ENCODE results near the gene FUOM. TPM values are rescaled to one million over a fixed set of nuclear protein-coding genes. Genes with fewer than 3 reads are reported as not detected.
A peak's percentile ranks its signal among the peaks of the same experiment; 100 is the strongest.

The FUOM gene, protein sequence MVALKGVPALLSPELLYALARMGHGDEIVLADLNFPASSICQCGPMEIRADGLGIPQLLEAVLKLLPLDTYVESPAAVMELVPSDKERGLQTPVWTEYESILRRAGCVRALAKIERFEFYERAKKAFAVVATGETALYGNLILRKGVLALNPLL
- 4.7 and 10.4 TPM in 2 replicates for total RNA-seq (2014; rRNA removed; shearing (Covaris generic))

DNA sequence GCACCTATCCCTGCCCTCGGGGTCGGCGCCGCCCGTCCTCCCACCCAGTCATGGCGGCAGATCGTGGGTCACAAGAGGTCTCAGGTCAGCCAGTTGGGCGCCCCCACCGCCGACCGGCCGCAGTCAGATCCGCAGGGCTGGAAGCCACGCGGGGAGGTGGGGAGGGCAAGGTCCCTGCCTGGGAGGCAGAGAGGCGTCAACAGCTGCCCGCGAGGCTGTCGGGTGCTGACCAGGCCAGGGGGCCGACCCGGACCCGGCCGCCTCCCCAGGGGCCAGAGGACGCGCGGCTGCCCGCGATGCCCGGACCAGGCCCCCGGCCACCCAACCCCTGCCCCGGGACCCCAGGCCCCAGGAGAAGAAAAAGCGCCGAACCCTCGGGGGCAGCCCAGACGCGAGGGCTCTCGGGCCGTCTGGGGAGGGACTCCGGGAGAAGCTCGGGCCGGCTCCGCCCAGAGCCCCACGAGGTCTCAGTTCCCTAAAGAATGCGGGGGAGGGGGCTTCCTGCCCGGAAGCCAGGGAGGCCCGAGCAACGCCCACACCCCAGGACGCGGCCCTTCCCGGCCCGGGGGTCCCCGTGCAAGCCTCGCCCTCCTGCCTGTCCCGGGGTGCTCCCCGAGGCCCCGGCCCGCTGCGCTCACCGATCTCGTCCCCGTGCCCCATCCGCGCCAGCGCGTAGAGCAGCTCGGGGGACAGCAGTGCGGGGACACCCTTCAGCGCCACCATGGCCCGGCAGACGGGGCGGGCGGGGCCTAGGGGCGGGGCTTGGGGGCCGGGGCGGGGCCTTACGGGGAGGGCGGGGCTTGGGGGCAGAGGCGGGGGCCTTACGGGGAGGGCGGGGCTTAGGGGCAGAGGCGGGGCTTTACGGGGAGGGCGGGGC lies at the start of gene FUOM:
Gene FUOM (minus strand): TSS at position 735 of the 877 bp plus-strand sequence. CDS start 12 bp downstream, at position 723.
- no peak for DNase-seq (ENCODE audit: low spot score)

DNA sequence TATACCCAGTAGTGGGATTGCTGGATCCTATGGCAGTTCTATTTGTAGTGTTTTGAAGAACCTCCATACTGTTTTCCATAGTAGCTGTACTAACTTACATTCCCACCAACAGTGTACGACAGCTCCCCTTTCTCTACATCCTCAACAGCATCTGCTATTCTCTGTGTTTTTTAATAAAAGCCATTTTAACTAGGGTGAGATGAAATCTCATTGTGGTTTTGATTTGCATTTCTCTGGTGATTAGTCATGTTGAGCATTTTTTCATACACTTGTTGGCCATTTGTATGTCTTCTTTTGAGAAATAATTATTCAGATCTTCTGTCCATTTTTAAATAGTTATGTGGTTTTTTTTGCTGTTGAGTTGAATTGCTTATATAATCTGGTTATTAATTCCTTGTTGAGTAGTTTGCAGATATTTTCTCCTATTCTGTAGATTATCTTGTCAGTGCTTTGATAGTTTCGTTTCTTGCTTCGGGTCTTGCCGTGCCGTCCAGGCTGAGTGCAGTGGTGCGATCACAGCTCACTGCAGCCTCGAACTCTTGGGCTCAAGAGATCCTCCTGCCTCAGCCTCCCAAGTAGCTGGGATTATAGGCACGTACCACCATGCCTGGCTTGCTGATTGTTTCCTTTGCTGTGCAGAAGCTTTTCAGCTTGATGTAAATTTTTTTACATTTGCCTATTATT lies 48.2 kb upstream of the FUOM start:
- DNase-seq (ENCODE audit: low spot score) = no peak

DNA sequence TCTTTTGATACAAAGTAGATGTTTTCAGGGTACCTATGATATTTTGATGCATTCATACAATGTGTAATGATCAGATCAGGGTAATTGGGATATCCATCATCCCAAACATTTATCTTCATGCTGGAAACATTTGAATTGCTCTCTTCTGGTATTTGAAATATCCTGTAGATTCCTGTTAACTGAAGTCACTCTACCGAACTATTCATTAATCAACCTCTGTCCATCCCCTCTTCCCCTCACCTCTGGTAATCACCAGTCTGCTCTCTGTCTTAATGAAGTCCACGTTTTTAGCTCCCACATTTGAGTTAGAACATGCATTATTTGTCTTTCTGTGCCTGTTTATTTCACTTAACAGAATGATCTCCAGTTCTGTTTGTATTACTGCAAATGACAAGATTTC lies 47.5 kb upstream of the FUOM start:
- DNase-seq (ENCODE audit: low spot score) = no peak

DNA sequence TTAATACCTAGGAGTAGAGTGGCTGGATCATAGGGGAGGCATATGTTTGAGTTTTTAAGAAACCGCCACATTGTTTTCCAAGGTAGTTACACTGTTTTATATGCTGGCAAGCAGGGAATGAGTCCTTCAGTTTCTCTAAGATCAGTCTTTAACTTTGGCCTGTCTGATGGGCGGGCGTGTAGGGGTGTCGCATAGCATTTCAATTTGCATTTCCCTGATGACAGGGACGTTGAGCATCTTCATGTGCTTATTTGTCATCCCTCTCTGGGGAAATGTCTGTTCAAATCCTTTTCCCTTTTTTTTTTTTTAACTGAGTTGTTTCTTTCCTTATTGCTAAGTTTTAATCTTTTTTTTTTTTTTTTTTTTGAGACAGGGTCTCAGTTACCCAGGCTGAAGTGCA lies 46.0 kb upstream of the FUOM start:
- no peak for DNase-seq (ENCODE audit: low spot score)

DNA sequence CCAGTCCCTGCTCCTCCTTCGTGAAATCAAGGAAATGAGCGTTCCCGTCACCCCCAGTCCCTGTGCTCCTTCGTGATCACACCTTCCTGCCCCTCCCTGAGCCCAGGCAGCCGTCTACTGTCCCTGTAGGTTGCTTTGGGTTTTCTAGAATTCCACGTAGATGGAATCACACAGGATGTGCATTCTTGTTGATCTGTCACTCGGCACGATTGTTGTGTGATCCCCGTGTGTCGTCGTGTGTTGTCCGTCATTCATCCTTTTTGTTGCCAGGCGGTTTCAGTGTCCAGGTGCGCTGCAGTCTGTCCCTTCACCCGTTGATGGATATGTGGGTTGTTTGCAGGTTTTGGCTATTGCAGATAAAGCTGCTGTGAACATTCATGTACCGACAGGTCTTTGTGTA lies 45.5 kb upstream of the FUOM start:
- DNase-seq (ENCODE audit: low spot score) = no peak

DNA sequence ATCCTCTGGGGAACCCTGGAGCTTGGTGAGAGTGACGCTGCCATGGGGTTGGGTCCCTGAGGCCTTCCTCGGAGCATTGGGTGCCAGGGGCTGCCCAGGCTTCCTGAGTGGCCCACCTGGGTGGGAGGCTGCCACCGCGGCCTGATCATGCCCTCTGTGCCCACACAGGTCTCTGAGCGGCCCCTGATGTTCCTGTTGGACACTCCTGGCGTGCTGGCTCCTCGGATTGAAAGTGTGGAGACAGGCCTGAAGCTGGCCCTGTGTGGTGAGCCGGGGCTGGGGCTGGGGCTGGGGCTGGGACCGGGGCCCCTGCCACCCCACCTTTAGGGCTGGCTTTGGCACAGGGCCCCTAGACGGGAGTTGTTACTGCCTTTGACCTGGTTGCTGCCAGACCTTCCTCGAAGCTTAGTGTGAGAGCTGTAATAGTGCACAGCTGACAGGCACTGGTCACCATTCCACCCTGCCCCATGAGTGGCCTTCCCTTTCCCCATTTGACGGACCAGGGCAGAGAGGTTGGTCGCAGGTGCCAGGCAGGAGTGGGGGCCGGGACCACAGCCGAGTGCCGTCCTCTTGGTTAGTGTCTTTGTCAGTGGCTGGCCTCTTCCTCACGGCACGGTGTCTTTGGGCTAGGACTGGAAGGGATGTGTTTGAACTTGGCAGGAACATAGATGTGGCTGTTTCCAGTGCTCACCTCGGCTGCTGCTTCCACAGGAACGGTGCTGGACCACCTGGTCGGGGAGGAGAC lies 44.3 kb upstream of the FUOM start:
- DNase-seq (ENCODE audit: low spot score) = no peak

DNA sequence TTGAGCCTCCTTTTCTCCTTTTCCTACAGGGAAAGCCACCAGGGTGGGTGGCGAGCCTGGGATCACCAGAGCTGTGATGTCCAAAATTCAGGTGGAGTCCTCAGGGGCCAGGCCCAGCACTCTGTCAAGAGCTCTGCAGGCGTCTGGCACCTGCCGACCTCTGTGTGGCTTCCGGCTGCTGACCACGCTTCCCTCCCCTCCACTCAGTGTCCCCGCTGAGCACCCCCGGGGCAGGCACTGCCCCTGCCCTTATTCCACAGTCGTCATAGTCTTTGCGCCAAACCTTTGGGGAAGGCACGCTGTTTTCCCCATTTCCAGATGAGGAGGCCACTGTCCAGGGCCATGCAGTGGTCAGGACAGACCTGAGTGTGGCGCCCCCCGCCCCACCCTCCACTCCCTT lies 43.7 kb upstream of the FUOM start:
- DNase-seq (ENCODE audit: low spot score) = no peak

DNA sequence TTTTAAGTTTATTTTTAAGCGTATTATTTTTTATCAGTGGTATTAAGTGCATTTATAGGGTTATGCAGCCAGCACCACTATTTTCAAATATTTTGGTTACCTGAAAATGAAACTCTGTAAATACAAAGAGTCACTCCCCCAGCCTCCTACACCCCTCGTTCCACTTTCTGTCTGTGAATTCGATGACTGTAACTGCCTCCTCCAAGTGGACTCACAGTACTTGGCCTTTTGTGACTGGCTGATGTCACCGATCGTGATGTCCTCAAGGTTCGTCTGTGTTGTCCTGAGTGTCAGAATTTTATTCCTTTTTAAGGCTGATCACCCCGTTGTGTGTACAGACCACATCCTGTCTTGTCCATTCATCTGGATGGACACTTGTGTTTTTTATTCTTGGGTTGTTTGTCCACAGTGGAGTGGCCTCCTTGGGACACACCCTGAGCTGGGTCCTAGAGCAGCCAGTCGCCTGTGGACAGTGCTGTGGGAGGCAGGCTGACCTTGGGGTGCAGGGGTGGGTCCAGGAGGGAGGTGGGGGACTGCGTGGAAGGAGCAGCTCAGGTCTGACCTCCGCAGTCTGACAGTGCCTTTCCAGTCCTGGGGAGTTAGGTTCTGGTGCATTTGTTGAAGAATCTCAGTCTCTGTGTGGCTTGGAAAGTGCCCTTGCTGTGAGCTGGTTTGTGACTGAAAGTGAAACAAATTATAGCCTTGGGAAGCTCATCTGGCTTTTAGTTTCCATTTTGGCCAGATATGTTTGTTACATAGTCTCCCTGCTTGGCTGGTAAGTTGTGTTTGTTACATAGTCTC lies 43.0 kb upstream of the FUOM start:
- DNase-seq (ENCODE audit: low spot score) = no peak

DNA sequence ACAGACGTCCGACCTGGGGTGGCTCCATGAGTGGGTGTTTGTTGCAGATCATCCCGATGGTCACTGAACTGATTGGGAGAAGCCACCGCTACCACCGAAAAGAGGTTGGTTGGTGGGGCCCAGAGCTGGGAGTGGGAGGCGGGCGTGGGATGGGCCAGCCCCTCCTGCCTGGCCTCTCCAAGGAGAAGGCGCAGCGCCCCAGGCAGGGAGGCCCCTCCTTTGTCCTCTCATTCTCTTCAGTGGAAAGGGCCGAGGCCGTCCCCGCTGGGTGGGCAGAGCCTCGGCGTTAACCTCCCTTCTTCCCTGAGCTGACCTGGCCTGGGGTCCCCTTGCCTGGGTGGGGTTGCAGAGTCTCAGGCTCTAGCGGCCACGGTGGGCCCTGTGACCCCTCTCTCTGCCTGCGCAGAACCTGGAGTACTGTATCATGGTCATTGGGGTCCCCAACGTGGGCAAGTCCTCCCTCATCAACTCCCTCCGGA lies 41.3 kb upstream of the FUOM start:
- DNase-seq (ENCODE audit: low spot score) = no peak

DNA sequence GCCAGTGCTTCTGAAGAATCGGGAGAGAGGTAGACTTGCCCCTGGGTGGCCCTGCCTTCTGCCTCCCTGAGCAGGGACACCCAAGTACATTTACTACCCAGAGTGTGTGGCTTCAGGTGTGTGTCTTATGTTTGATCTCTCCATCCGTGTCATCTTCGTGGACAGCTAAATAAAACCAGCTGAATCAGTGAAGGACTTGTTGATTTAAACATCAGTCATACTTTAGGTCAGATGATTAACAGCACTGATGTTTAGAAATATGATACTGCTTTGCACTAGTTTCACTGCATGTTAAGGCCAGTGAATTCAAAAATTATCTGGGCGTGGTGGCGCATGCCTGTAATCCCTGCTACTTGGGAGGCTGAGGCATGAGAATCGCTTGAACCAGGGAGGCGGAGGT lies 40.1 kb upstream of the FUOM start:
- DNase-seq (ENCODE audit: low spot score) = no peak

DNA sequence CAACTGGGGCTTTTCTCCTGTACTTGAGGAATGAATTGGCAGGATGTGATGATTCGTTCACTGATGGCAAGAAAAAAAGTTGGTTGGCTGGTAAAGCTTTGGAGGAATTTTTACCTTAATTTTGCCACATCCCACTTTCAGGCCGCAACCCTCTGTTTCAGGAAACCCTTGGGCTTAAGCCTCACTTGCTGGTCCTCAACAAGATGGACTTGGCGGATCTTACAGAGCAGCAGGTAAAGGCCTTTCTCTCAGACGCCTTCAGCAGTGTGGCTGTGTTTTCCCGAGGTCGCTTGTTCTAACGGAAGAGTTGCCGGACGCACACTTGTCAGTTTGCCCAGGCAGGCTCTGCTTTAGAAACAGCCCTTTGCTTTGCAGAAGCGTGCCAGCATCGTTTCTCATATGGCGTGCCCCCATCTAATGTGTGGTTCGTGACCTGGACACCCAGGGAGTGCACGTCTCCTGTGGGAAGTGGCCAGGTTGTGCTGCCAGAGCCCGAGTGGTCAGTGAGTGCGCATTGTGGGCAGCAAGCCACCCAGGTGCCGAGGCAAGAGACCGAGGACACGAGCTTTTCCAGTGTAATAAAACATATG lies 38.3 kb upstream of the FUOM start:
- no peak for DNase-seq (ENCODE audit: low spot score)

DNA sequence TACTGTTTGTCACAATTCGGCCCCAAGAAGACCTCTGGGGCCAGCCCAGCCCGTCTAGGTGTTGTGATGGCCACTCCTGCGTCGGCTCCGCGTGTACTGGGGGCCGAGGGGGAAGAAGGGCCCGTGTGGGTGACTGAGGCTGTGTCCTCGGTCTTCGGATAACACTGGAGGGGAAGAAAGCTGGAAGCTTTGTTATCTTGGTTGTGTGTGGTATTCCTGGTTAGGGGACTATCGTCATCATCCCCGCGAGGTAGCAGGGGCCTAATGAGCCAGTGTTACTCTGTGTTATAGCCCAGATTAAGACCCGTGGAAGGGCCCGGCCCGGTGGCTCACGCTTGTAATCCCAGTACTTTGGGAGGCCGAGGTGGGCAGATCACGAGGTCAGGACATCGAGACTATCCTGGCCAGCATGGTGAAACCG lies 37.0 kb upstream of the FUOM start:
- no peak for DNase-seq (ENCODE audit: low spot score)

DNA sequence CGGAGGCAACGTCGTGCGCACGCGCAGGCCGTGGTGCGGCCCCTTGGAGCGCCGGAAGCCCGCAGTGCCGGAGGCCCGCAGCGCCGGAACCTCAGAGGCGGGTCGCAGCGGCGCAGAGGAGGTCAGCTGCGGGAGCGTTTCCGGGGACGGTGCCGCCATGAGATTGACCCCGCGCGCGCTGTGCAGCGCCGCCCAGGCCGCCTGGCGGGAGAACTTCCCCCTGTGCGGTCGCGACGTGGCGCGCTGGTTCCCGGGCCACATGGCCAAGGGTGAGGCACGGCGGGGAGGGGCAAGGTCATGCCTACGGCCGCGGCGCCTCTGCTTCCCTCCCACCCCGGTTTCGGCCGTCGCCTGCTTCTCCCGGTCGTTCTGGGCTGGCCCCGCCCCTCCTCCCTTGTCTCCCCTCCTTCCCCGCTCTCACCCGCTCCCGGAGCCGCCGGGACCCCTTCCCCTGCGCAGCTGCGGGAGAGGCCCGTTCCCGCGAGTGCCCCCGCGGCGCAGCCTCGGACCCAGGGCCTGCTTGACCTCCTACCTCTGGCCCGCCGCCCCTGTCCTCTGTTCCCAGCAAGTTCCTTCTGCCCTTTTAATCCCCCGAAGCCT lies 36.3 kb upstream of the FUOM start, which contains the start of gene MTG1:
Gene MTG1 (plus strand): TSS at position 94 of the 600 bp plus-strand sequence. CDS start 64 bp downstream, at position 158.
- DNase-seq (ENCODE audit: low spot score) = peak; percentile 80

DNA sequence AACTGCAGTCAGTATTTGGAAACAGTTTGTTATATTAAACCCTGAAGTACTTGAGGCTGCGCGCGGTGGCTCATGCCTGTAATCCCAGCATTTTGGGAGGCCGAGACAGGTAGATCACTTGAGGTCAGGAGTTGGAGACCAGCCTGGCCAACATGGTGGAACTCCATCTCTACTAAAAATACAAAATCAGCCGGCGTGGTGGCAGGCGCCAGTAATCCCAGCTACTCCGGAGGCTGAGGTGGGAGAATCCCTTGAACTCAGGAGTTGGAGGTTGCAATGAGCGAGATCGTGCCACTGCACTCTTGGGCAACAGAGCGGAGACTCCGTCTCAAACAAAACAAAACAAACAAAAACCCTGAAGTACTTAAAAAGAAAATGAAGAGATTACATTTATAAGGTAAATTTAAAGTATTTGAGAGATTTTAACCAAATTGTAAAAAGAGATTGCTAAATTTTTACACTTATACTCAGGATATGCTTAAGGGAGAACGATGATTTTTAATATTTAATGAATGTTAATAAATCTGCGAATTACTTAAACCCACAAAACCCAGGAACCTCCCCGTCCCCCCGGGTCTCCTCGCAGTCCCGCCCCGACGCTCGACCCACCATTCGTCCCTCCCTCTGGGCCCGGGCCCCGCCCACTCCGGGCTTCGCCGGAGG lies 35.7 kb upstream of the FUOM start:
- no peak for DNase-seq (ENCODE audit: low spot score)

DNA sequence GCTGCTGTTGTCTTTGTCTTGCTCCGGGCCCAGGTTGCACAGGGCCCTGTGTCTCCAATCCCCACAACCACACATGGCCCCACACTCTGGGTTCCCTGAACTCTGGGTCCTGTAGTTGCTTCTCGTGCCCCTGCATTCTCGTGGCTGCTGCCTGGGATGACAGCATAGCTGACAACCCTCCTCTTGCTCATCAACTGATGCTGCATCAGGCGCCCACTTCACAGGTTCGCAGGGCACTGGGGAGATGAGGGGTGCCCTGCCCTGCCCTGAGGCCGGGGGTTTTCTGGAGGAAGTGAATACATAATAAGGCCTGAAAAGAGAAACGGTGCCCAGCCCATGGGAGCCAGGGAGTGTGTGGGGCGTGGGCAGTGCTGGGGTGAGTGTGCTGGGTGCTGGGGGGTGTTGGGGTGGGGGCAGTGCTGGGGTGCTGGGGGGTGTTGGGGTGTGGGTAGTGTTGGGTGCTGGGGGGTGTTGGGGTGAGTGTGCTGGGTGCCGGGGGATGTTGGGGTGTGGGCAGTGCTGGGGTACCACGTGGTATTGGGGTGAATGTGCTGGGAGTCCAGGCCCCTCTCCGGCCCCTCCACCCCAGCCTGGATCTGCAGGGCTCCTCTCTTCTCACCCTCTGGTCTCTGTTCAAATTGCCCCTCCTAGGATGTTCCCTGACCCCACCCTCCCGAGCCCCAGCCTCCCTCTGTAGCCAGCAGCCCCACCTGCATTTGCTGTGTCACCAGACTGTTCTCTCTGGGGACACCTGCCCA lies 34.1 kb upstream of the FUOM start:
- no peak for DNase-seq (ENCODE audit: low spot score)

DNA sequence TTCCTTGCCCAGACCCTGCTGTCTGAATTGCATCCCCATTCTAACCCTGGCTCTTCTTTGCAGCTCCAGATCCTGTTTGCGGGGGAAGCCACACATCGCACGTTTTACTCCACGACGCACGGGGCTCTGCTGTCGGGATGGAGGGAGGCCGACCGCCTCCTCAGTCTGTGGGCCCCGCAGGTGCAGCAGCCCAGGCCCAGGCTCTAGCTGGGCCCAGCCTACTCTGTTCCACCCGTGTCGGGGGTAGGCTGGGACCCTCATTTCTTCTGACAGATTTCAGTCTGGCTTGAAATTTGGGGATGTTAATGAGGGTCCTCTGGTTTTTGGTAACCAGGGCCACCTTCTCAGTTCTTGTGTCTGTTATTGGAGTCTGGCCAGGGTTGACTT lies 33.4 kb upstream of the FUOM start:
- no peak for DNase-seq (ENCODE audit: low spot score)

DNA sequence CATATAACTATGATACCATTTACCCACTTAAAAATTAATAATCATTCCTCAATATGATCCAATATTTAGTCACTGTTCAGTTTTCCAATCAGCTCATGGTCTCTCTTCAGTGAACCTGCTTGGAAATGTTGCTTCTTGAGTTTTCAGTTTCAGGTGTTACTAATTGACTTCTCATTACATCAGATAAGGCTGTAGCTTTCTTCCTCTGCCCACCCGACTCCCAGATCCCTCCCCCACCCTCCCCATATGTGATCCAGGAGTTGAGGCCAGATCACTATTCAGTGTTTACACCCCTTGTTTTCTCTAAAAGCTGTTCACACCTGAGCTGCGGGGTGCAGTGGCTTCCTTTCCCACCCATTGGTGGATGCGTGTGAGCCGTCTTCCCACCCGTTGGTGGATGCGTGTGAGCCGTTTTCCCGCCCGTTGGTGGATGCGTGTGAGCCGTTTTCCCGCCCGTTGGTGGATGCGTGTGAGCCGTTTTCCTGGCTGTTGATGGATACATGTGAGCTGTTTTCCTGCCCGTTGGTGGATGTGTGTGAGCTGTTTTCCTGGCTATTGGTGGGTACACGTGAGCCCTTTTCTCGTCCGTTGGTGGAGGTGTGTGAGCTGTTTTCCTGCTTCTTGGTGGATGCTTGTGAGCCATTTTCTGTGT lies 32.9 kb upstream of the FUOM start:
- DNase-seq (ENCODE audit: low spot score) = no peak

Data from H4 (cell line).